ENCODE results near the gene ZNF407.

The ZNF407 gene

DNA sequence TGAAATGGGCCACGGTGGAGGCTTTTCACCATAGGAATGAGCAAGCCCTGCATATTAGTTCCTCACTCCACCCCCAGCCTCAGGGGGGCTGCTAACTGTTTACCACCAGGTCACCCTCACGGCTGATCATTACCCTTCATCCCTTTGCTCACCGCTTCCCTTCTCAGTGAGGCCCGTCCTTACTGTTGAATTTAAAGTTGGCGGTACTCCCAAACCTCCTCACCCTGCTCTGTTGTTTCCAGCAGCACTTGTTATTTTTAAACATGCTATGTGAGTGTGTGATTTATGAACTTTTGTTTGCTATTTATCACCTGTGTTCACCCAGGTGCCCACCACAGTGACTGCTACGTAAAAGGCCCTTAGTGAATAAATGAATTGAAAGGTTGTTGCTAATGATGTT is 243.6 kb downstream of the ZNF407 start:
- H2AFZ ChIP-seq (ENCODE audit: low read depth, low read length) = no peak overlapping the region
- H3K4me3 ChIP-seq (ENCODE audit: low read depth in 1 of 2, low read length in 2 of 2) = no peak overlapping the region
- H3K36me3 ChIP-seq (ENCODE audit: insufficient read depth, low read length) = no peaks in the 10 kb centered on the region
- no peaks in the 10 kb centered on the region for H3K27me3 ChIP-seq (ENCODE audit: insufficient read depth, low read length, poor library complexity)
- H3K9ac ChIP-seq (ENCODE audit: low read depth, low read length) = no peak overlapping the region
- H3K79me2 ChIP-seq (ENCODE audit: insufficient read depth, low read length) = no peaks in the 10 kb centered on the region
- no peak for TF ChIP-seq EZH2 (IDR thresholded peaks at IDR 0.05; ENCODE audit: borderline replicate concordance, low read depth, low read length, severe bottlenecking)
- TF ChIP-seq, protein P1, sequence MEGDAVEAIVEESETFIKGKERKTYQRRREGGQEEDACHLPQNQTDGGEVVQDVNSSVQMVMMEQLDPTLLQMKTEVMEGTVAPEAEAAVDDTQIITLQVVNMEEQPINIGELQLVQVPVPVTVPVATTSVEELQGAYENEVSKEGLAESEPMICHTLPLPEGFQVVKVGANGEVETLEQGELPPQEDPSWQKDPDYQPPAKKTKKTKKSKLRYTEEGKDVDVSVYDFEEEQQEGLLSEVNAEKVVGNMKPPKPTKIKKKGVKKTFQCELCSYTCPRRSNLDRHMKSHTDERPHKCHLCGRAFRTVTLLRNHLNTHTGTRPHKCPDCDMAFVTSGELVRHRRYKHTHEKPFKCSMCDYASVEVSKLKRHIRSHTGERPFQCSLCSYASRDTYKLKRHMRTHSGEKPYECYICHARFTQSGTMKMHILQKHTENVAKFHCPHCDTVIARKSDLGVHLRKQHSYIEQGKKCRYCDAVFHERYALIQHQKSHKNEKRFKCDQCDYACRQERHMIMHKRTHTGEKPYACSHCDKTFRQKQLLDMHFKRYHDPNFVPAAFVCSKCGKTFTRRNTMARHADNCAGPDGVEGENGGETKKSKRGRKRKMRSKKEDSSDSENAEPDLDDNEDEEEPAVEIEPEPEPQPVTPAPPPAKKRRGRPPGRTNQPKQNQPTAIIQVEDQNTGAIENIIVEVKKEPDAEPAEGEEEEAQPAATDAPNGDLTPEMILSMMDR (IDR thresholded peaks at IDR 0.05; ENCODE audit: borderline replicate concordance, extremely low read depth, low read length, poor library complexity, severe bottlenecking) = no peak
- H3K4me2 ChIP-seq (ENCODE audit: insufficient read depth, low read length) = no peak overlapping the region
- H3K27ac ChIP-seq (ENCODE audit: low read length) = no peak overlapping the region
- ATAC-seq (ENCODE audit: insufficient read depth, low read depth) (no peak), DNase-seq (no peak)
- H4K20me1 ChIP-seq (ENCODE audit: insufficient read depth, low read length) = no peaks in the 10 kb centered on the region
- no peaks in the 10 kb centered on the region for H3K9me3 ChIP-seq (ENCODE audit: insufficient read depth, low read length, severe bottlenecking)
- peaks cover 8% of the 10 kb centered on the region; the same call in 1 of the 2 replicates for H3K4me1 ChIP-seq (ENCODE audit: insufficient read depth, low read length)

DNA sequence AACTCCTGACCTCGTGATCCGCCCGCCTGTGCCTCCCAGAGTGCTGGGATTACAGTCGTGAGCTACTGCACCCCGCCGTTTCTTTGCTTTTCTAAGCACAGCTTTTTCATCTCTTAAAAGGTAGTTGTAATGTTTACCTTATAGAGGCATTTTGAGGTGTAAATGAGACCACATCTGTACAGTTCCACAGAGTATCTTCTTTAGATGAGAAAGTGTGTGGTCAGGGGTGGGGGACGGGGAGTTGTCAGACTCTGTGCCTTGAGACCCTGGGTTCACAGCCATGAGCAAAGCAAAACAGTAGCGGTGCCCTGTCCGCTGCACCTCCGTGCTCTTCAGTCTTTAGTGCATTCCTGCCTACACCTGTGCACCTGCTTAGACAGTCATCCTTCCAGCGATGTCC is 251.6 kb downstream of the ZNF407 start:
- no peak overlapping the region for H3K4me2 ChIP-seq (ENCODE audit: insufficient read depth, low read length)
- H3K79me2 ChIP-seq (ENCODE audit: insufficient read depth, low read length) = no peaks in the 10 kb centered on the region
- no peaks in the 10 kb centered on the region for H3K9me3 ChIP-seq (ENCODE audit: insufficient read depth, low read length, severe bottlenecking)
- no peak for TF ChIP-seq EZH2 (IDR thresholded peaks at IDR 0.05; ENCODE audit: borderline replicate concordance, low read depth, low read length, severe bottlenecking)
- TF ChIP-seq, protein P1 (IDR thresholded peaks at IDR 0.05; ENCODE audit: borderline replicate concordance, extremely low read depth, low read length, poor library complexity, severe bottlenecking) = no peak
- no peaks in the 10 kb centered on the region for H4K20me1 ChIP-seq (ENCODE audit: insufficient read depth, low read length)
- H3K4me1 ChIP-seq (ENCODE audit: insufficient read depth, low read length) = no peaks in the 10 kb centered on the region
- no peak overlapping the region for H3K4me3 ChIP-seq (ENCODE audit: low read depth in 1 of 2, low read length in 2 of 2)
- no peak overlapping the region for H3K9ac ChIP-seq (ENCODE audit: low read depth, low read length)
- H2AFZ ChIP-seq (ENCODE audit: low read depth, low read length) = no peak overlapping the region
- no peak for DNase-seq
- no peaks in the 10 kb centered on the region for H3K27me3 ChIP-seq (ENCODE audit: insufficient read depth, low read length, poor library complexity)
- no peak overlapping the region for H3K27ac ChIP-seq (ENCODE audit: low read length)
- ATAC-seq (ENCODE audit: insufficient read depth, low read depth) = no peak
- no peaks in the 10 kb centered on the region for H3K36me3 ChIP-seq (ENCODE audit: insufficient read depth, low read length)

DNA sequence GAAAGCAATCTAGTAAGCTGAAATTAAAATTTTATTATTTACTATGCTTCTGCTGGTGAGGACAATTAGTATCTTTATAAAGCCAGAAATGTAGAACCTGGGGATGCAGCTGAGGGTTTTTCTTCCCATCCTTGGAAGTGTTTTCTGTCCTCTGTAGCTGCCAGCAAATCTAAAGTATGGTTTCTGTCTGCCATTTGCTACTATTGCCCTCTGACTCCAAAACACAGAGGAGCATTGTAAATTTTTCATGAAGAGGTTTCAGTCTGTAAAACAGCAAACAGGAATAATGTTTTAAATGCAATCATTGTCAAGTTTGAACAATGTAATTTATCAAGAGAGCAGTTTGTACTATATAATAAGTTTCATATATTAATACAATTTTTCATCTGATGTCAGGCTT is 258.8 kb downstream of the ZNF407 start:
- H3K4me3 ChIP-seq (ENCODE audit: low read depth in 1 of 2, low read length in 2 of 2) = no peak overlapping the region
- no peak overlapping the region for H3K9ac ChIP-seq (ENCODE audit: low read depth, low read length)
- H2AFZ ChIP-seq (ENCODE audit: low read depth, low read length) = no peak overlapping the region
- DNase-seq = no peak
- no peak for ATAC-seq (ENCODE audit: insufficient read depth, low read depth)
- no peaks in the 10 kb centered on the region for H3K9me3 ChIP-seq (ENCODE audit: insufficient read depth, low read length, severe bottlenecking)
- TF ChIP-seq EZH2 (IDR thresholded peaks at IDR 0.05; ENCODE audit: borderline replicate concordance, low read depth, low read length, severe bottlenecking) = no peak
- TF ChIP-seq, protein P1 (IDR thresholded peaks at IDR 0.05; ENCODE audit: borderline replicate concordance, extremely low read depth, low read length, poor library complexity, severe bottlenecking) = no peak
- no peaks in the 10 kb centered on the region for H3K36me3 ChIP-seq (ENCODE audit: insufficient read depth, low read length)
- no peaks in the 10 kb centered on the region for H3K79me2 ChIP-seq (ENCODE audit: insufficient read depth, low read length)
- H3K4me2 ChIP-seq (ENCODE audit: insufficient read depth, low read length) = no peak overlapping the region
- no peak overlapping the region for H3K27ac ChIP-seq (ENCODE audit: low read length)
- H3K4me1 ChIP-seq (ENCODE audit: insufficient read depth, low read length) = no peaks in the 10 kb centered on the region
- H4K20me1 ChIP-seq (ENCODE audit: insufficient read depth, low read length) = no peaks in the 10 kb centered on the region
- no peaks in the 10 kb centered on the region for H3K27me3 ChIP-seq (ENCODE audit: insufficient read depth, low read length, poor library complexity)

DNA sequence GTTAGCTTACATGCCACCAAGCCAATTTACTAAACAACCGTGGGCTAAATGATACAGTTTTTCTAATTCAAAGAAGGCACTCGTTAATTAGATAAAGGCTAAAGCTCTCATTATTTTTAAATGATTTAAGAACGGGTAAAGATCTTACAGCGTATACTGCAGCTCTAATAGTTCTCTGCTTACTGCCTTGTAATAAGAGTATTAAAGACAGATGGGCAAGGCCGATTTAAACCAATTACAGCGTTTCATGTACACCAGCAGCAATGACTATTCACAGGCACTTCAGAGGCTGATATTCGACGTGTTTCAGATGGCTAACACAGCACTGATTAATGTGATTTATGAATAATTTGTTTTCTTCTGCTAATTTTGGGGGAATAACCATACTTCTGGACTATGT is 259.3 kb downstream of the ZNF407 start:
- Histone ChIP-seq H3K4me2 (ENCODE audit: insufficient read depth, low read length) (no peak overlapping the region), H4K20me1 (ENCODE audit: insufficient read depth, low read length) (no peaks in the 10 kb centered on the region), H3K36me3 (ENCODE audit: insufficient read depth, low read length) (no peaks in the 10 kb centered on the region), H3K4me1 (ENCODE audit: insufficient read depth, low read length) (no peaks in the 10 kb centered on the region), H3K9ac (ENCODE audit: low read depth, low read length) (no peak overlapping the region), H3K27ac (ENCODE audit: low read length) (no peak overlapping the region), H3K79me2 (ENCODE audit: insufficient read depth, low read length) (no peaks in the 10 kb centered on the region), H3K9me3 (ENCODE audit: insufficient read depth, low read length, severe bottlenecking) (no peaks in the 10 kb centered on the region), H3K4me3 (ENCODE audit: low read depth in 1 of 2, low read length in 2 of 2) (no peak overlapping the region), H2AFZ (ENCODE audit: low read depth, low read length) (no peak overlapping the region), H3K27me3 (ENCODE audit: insufficient read depth, low read length, poor library complexity) (no peaks in the 10 kb centered on the region)
- DNase-seq (no peak), ATAC-seq (ENCODE audit: insufficient read depth, low read depth) (no peak)
- TF ChIP-seq, protein P1 (IDR thresholded peaks at IDR 0.05; ENCODE audit: borderline replicate concordance, extremely low read depth, low read length, poor library complexity, severe bottlenecking) = no peak
- TF ChIP-seq EZH2 (IDR thresholded peaks at IDR 0.05; ENCODE audit: borderline replicate concordance, low read depth, low read length, severe bottlenecking) = no peak

All from DND-41 (cell line).